ENCODE measurements around the gene TMEM178B.
"Not testable (repeated sequence)": the region's sequence is repeated elsewhere in the genome, so short reads cannot be mapped to it uniquely, and the experiment has no call there.

GRCh38 chr7:141383356-141383755 lies 309.5 kb downstream of the TMEM178B start:
- not testable (repeated sequence) for TF ChIP-seq POLR2A, CTCF (IDR thresholded peaks at IDR 0.05)

Data from right lobe of liver (tissue), 4 donors.